Putamen (tissue), 1 donor: ENCODE data around the gene ARGFX.
"Not testable (repeated sequence)": the region's sequence is repeated elsewhere in the genome, so short reads cannot be mapped to it uniquely, and the experiment has no call there.

Source experiments
- DNase-seq: peaks from one replicate; pipeline ENCODE4 v3.0.0-alpha.2; 2016; ENCODE audit warnings: low spot score

ARGFX gene

GRCh38 chr3:121599900-121600299 lies 32.2 kb downstream of the ARGFX start:
- DNase-seq, result not testable (repeated sequence)

GRCh38 chr3:121601212-121601812 lies 33.6 kb downstream of the ARGFX start:
- no peak for DNase-seq

DNA sequence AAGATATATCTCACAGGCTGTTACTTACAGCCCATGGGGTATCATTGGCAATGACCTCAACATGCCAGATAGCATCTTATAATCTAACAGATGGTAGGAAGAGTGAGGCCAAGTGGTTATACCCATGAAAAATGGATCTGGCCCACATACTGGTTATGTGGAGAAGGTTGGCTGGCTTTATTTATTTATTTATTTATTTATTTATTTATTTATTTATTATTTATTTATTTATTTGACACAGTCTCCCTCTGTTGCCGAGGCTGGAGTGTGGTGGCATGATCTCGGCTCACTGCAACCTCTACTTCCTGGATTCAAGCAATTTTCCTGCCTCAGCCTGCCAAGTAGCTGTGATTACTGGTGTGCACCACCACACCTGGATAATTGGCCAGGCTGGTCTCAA lies 37.0 kb downstream of the ARGFX start:
- no peak for DNase-seq

GRCh38 chr3:121606106-121606505 lies 38.4 kb downstream of the ARGFX start:
- DNase-seq, result no peak
